ENCODE results near the gene RAB7A. TPM values are rescaled to one million over a fixed set of nuclear protein-coding genes. Genes with fewer than 3 reads are reported as not detected.

The RAB7A gene
- total and polyA plus RNA-seq, 2 of the 13 experiments (the other 11 are each of a cell fraction or from before 2014, with no cell fraction given) = 26.5 to 182 TPM

- TF ChIP-seq SRY (CRISPR knock-in tag; IDR thresholded peaks at IDR 0.05) = no peak
- TF ChIP-seq MBNL3 (CRISPR knock-in tag; conservative IDR thresholded peaks at IDR 0.05) = no peak
- 0 out of 2 replicates have a peak, but pooled peaks have one; percentile 20 for TF ChIP-seq ZNF230 (CRISPR knock-in tag; IDR thresholded peaks at IDR 0.05)
- TF ChIP-seq AHR (CRISPR knock-in tag; IDR thresholded peaks at IDR 0.05) = no peak
- TF ChIP-seq TBX2 (CRISPR knock-in tag; IDR thresholded peaks at IDR 0.05; ENCODE audit: borderline replicate concordance) = peak; percentile 54; the same call in 1 of the 2 replicates
- TF ChIP-seq FOSL2 (CRISPR knock-in tag; IDR thresholded peaks at IDR 0.05) = no peak
- no peak for TF ChIP-seq FOXA1 (IDR thresholded peaks at IDR 0.05)
- no peak for TF ChIP-seq FOXA1 (CRISPR knock-in tag; IDR thresholded peaks at IDR 0.05)
- no peak for TF ChIP-seq KDM6A (CRISPR knock-in tag; IDR thresholded peaks at IDR 0.05; ENCODE audit: low read depth)
- TF ChIP-seq ZNF382 (CRISPR knock-in tag; IDR thresholded peaks at IDR 0.05; ENCODE audit: borderline replicate concordance) = no peak
- TF ChIP-seq, protein P1, sequence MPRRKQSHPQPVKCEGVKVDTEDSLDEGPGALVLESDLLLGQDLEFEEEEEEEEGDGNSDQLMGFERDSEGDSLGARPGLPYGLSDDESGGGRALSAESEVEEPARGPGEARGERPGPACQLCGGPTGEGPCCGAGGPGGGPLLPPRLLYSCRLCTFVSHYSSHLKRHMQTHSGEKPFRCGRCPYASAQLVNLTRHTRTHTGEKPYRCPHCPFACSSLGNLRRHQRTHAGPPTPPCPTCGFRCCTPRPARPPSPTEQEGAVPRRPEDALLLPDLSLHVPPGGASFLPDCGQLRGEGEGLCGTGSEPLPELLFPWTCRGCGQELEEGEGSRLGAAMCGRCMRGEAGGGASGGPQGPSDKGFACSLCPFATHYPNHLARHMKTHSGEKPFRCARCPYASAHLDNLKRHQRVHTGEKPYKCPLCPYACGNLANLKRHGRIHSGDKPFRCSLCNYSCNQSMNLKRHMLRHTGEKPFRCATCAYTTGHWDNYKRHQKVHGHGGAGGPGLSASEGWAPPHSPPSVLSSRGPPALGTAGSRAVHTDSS (CRISPR knock-in tag; conservative IDR thresholded peaks at IDR 0.05) = no peak
- peak; percentile 95 for TF ChIP-seq RNF2 (conservative IDR thresholded peaks at IDR 0.05; ENCODE audit: low read depth)
- no peak for TF ChIP-seq ZNF232 (CRISPR knock-in tag; IDR thresholded peaks at IDR 0.05; ENCODE audit: borderline replicate concordance)
- no peak for TF ChIP-seq ZBTB49 (CRISPR knock-in tag; IDR thresholded peaks at IDR 0.05; ENCODE audit: borderline replicate concordance)
- TF ChIP-seq NFE2 (CRISPR knock-in tag; IDR thresholded peaks at IDR 0.05) = no peak
- TF ChIP-seq ZNF292 (CRISPR knock-in tag; IDR thresholded peaks at IDR 0.05; ENCODE audit: borderline replicate concordance, low read depth) = 0 out of 2 replicates have a peak, but pooled peaks have one; percentile 13
- TF ChIP-seq HIVEP1 (CRISPR knock-in tag; IDR thresholded peaks at IDR 0.05) = no peak
- 0 out of 2 replicates have a peak, but pooled peaks have one; percentile 30 for TF ChIP-seq LCORL (IDR thresholded peaks at IDR 0.05)
- no peak for TF ChIP-seq LCORL (CRISPR knock-in tag; IDR thresholded peaks at IDR 0.05)
- TF ChIP-seq, protein P2, sequence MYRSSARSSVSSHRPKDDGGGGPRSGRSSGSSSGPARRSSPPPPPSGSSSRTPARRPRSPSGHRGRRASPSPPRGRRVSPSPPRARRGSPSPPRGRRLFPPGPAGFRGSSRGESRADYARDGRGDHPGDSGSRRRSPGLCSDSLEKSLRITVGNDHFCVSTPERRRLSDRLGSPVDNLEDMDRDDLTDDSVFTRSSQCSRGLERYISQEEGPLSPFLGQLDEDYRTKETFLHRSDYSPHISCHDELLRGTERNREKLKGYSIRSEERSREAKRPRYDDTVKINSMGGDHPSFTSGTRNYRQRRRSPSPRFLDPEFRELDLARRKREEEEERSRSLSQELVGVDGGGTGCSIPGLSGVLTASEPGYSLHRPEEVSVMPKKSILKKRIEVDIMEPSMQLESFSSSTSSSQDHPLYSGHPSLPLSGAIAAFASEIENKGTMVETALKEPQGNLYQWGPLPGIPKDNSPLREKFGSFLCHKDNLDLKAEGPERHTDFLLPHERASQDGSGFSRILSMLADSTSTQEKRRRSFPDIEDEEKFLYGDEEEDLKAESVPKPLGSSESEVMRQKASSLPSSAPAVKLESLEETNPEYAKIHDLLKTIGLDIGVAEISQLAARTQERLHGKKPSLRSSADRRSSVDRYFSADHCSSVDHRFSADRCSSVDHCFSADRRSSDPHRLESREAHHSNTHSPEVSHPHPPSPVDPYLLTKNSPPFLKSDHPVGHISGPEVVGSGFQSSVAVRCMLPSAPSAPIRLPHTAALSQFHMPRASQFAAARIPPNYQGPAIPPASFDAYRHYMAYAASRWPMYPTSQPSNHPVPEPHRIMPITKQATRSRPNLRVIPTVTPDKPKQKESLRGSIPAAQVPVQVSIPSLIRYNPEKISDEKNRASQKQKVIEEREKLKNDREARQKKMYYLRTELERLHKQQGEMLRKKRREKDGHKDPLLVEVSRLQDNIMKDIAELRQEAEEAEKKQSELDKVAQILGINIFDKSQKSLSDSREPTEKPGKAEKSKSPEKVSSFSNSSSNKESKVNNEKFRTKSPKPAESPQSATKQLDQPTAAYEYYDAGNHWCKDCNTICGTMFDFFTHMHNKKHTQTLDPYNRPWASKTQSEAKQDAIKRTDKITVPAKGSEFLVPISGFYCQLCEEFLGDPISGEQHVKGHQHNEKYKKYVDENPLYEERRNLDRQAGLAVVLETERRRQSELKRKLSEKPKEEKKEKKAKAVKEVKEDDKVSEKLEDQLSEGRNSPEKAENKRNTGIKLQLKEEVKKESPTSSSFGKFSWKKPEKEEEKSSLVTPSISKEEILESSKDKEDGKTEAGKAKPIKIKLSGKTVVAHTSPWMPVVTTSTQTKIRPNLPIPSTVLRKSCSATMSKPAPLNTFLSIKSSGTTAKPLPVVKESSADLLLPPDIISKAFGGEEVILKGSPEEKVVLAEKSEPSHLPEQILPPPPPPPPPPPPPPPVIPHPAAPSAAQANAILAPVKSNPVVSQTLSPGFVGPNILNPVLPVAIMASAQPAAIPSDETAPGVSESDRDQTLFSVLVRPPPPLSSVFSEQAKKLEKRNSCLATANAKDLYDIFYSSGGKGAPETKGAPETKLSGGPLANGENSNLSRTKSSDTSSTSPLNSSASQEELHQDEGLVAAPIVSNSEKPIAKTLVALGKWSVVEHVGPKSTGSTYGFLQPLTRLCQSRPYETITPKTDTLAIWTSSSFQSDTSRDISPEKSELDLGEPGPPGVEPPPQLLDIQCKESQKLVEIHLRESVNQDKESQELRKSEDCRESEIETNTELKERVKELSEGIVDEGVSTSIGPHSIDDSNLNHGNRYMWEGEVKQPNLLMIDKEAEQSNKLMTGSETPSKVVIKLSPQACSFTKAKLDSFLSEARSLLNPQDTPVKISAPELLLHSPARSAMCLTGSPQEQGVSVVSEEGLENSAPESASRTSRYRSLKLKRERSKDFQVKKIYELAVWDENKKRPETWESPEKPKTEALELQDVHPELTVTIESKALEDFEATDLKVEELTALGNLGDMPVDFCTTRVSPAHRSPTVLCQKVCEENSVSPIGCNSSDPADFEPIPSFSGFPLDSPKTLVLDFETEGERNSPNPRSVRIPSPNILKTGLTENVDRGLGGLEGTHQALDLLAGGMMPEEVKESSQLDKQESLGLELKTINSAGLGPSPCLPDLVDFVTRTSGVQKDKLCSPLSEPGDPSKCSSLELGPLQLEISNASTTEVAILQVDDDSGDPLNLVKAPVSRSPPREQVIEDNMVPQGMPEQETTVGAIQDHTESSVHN (CRISPR knock-in tag; IDR thresholded peaks at IDR 0.05) = 0 out of 2 replicates have a peak, but pooled peaks have one; percentile 5
- TF ChIP-seq SKI (IDR thresholded peaks at IDR 0.05; ENCODE audit: partially characterized antibody) = no peak
Observed at GRCh38 chr3:128725547-128726022, 398 bp upstream of the RAB7A start (continued).
